AG09319 (cell line): ENCODE results near the gene SPC24.

Source experiments
- DNase-seq: peaks from one replicate; pipeline ENCODE4 v3.0.0-alpha.2; 2010; ENCODE audit warnings: low read depth; ENCODE audit errors: extremely low read depth
- CTCF ChIP-seq: IDR thresholded peaks from 2 replicates; pipeline ENCODE4 v1.5.1; 2011; ENCODE audit warnings: low read depth, mild to moderate bottlenecking, inconsistent platforms, low read length, moderate library complexity

The SPC24 gene

GRCh38 chr19:11159598-11160439 lies 4.2 kb upstream of the SPC24 start:
- no peak for DNase-seq
- no peak for TF ChIP-seq CTCF

GRCh38 chr19:11154683-11155047 lies 917 bp downstream of the SPC24 start:
- no peak for DNase-seq

GRCh38 chr19:11152318-11153062 lies 3.1 kb downstream of the SPC24 start:
- DNase-seq, result no peak
- no peak; the same call in 1 of the 2 replicates for TF ChIP-seq CTCF

More at GRCh38 chr19:11154683-11155047, 917 bp downstream of the SPC24 start:
- no peak for TF ChIP-seq CTCF

GRCh38 chr19:11151181-11151580 lies 4.4 kb downstream of the SPC24 start:
- no peak for TF ChIP-seq CTCF
- DNase-seq, result no peak

GRCh38 chr19:11148001-11148400 lies 7.6 kb downstream of the SPC24 start:
- TF ChIP-seq CTCF, result no peak
- no peak for DNase-seq

GRCh38 chr19:11145536-11145924 lies 10.1 kb downstream of the SPC24 start:
- DNase-seq, result no peak
- TF ChIP-seq CTCF, result no peak

GRCh38 chr19:11142528-11143171 lies 12.9 kb downstream of the SPC24 start:
- DNase-seq, result peak; percentile 90
- TF ChIP-seq CTCF, result no peak
